IPS-15b (cell line): ENCODE measurements around the gene PRAMEF20.
"Not testable (repeated sequence)": the region's sequence is repeated elsewhere in the genome, so short reads cannot be mapped to it uniquely, and the experiment has no call there.

Source experiments
- H3K27me3 ChIP-seq: one replicate; pipeline ENCODE4 v1.6.1; 2013; ENCODE audit warnings: low read length; ENCODE audit not compliant: control insufficient read depth, insufficient read depth
- H3K36me3 ChIP-seq: one replicate; pipeline ENCODE4 v1.6.1; 2013; ENCODE audit warnings: low read length; ENCODE audit not compliant: control insufficient read depth, insufficient read depth
- H3K4me1 ChIP-seq: one replicate; pipeline ENCODE4 v1.6.1; 2013; ENCODE audit warnings: mild to moderate bottlenecking, low read length; ENCODE audit not compliant: control insufficient read depth, insufficient read depth
- H3K4me3 ChIP-seq: one replicate; pipeline ENCODE4 v1.5.1; 2013; ENCODE audit warnings: low read depth, low read length
- H3K9ac ChIP-seq: one replicate; pipeline ENCODE4 v1.6.1; 2013; ENCODE audit warnings: low read depth, mild to moderate bottlenecking, low read length
- H3K9me3 ChIP-seq: one replicate; pipeline ENCODE4 v1.6.1; 2013; ENCODE audit warnings: mild to moderate bottlenecking, low read length; ENCODE audit not compliant: control insufficient read depth, insufficient read depth

The PRAMEF20 gene

GRCh38 chr1:13410150-13410549 is at the start of gene PRAMEF20:
PRAMEF20 (plus strand) TSS chr1:13410450; CDS start chr1:13416355, 5,905 bp downstream.
- not testable (repeated sequence) for H3K36me3 ChIP-seq, H3K9ac ChIP-seq, H3K4me1 ChIP-seq

GRCh38 chr1:13362364-13362763 is 47.9 kb upstream of the PRAMEF20 start:
- H3K9me3 ChIP-seq, H3K36me3 ChIP-seq, H3K4me1 ChIP-seq, H3K4me3 ChIP-seq, H3K27me3 ChIP-seq, H3K9ac ChIP-seq: not testable (repeated sequence)

More at GRCh38 chr1:13410150-13410549, at the start of gene PRAMEF20:
- not testable (repeated sequence) for H3K4me3 ChIP-seq, H3K27me3 ChIP-seq, H3K9me3 ChIP-seq

- not testable (repeated sequence) for H3K4me3 ChIP-seq, H3K36me3 ChIP-seq, H3K4me1 ChIP-seq, H3K9ac ChIP-seq, H3K9me3 ChIP-seq, H3K27me3 ChIP-seq
Observed at GRCh38 chr1:13364928-13365327, 45.3 kb upstream of the PRAMEF20 start.

GRCh38 chr1:13366536-13366935 is 43.7 kb upstream of the PRAMEF20 start:
- H3K4me1 ChIP-seq, H3K9me3 ChIP-seq, H3K27me3 ChIP-seq, H3K36me3 ChIP-seq, H3K9ac ChIP-seq, H3K4me3 ChIP-seq: not testable (repeated sequence)

GRCh38 chr1:13368544-13368943 is 41.7 kb upstream of the PRAMEF20 start:
- H3K4me1 ChIP-seq, H3K9me3 ChIP-seq, H3K4me3 ChIP-seq, H3K9ac ChIP-seq, H3K36me3 ChIP-seq, H3K27me3 ChIP-seq: not testable (repeated sequence)

GRCh38 chr1:13378983-13379382 is 31.3 kb upstream of the PRAMEF20 start:
- H3K4me3 ChIP-seq, H3K4me1 ChIP-seq, H3K36me3 ChIP-seq, H3K9ac ChIP-seq, H3K27me3 ChIP-seq, H3K9me3 ChIP-seq: not testable (repeated sequence)

- not testable (repeated sequence) for H3K27me3 ChIP-seq, H3K4me3 ChIP-seq, H3K9me3 ChIP-seq, H3K36me3 ChIP-seq, H3K9ac ChIP-seq, H3K4me1 ChIP-seq
Observed at GRCh38 chr1:13380380-13380779, 29.9 kb upstream of the PRAMEF20 start.

GRCh38 chr1:13389332-13389731 is 20.9 kb upstream of the PRAMEF20 start, which contains the start of gene PRAMEF17:
PRAMEF17 (plus strand) TSS chr1:13389632; CDS start chr1:13389658, 26 bp downstream.
- not testable (repeated sequence) for H3K9ac ChIP-seq, H3K36me3 ChIP-seq, H3K9me3 ChIP-seq, H3K4me1 ChIP-seq, H3K4me3 ChIP-seq, H3K27me3 ChIP-seq

GRCh38 chr1:13393004-13393403 is 17.2 kb upstream of the PRAMEF20 start:
- not testable (repeated sequence) for H3K9ac ChIP-seq, H3K4me3 ChIP-seq, H3K27me3 ChIP-seq, H3K36me3 ChIP-seq, H3K4me1 ChIP-seq, H3K9me3 ChIP-seq

- H3K27me3 ChIP-seq, H3K9ac ChIP-seq, H3K36me3 ChIP-seq, H3K4me3 ChIP-seq, H3K9me3 ChIP-seq, H3K4me1 ChIP-seq: not testable (repeated sequence)
Observed at GRCh38 chr1:13394761-13395160, 15.5 kb upstream of the PRAMEF20 start.

GRCh38 chr1:13395311-13395710 is 14.9 kb upstream of the PRAMEF20 start:
- not testable (repeated sequence) for H3K36me3 ChIP-seq, H3K4me1 ChIP-seq, H3K9me3 ChIP-seq, H3K4me3 ChIP-seq, H3K27me3 ChIP-seq, H3K9ac ChIP-seq

- H3K27me3 ChIP-seq: no peaks in the 10 kb centered on the region
- H3K9ac ChIP-seq: no peak overlapping the region
- H3K36me3 ChIP-seq: no peaks in the 10 kb centered on the region
- no peaks in the 10 kb centered on the region for H3K4me1 ChIP-seq
- H3K4me3 ChIP-seq: no peak overlapping the region
- peaks cover 4% of the 10 kb centered on the region for H3K9me3 ChIP-seq
Observed at GRCh38 chr1:13407811-13408210, 2.4 kb upstream of the PRAMEF20 start.

- H3K36me3 ChIP-seq: no peaks in the 10 kb centered on the region
- H3K4me3 ChIP-seq: no peak overlapping the region
- H3K4me1 ChIP-seq: no peaks in the 10 kb centered on the region
- H3K9me3 ChIP-seq: no peaks in the 10 kb centered on the region
- no peaks in the 10 kb centered on the region for H3K27me3 ChIP-seq
- no peak overlapping the region for H3K9ac ChIP-seq
Observed at GRCh38 chr1:13430495-13430894, 20.2 kb downstream of the PRAMEF20 start.
